Measurements from ENCODE around the gene SYTL4.

Gene SYTL4

GRCh38 chrX:100647095-100647494 is 84.8 kb downstream of the SYTL4 start:
- DNase-seq: no peak

GRCh38 chrX:100645106-100645505 is 86.8 kb downstream of the SYTL4 start:
- no peak for DNase-seq

GRCh38 chrX:100643956-100644860 is 87.7 kb downstream of the SYTL4 start, which contains the start of gene SRPX2:
Gene SRPX2 (plus strand): TSS chrX:100644199. CDS start chrX:100646323, 2,124 bp downstream.
- no peak for DNase-seq

GRCh38 chrX:100643212-100643611 is 88.7 kb downstream of the SYTL4 start:
- no peak for DNase-seq

GRCh38 chrX:100642290-100642689 is 89.6 kb downstream of the SYTL4 start:
- DNase-seq: no peak

- peak; percentile 90 for DNase-seq
These were observed 95.5 kb downstream of the SYTL4 start, which contains the start of gene TSPAN6 for GRCh38 chrX:100636321-100636991. Gene TSPAN6 (minus strand): TSS chrX:100636806. CDS start chrX:100636694, 112 bp downstream.

GRCh38 chrX:100635989-100636320 is 96.0 kb downstream of the SYTL4 start:
- DNase-seq: peak; percentile 19

- no peak for DNase-seq
These were observed 96.9 kb downstream of the SYTL4 start for GRCh38 chrX:100635040-100635439.

- DNase-seq: no peak
These were observed 105.9 kb downstream of the SYTL4 start for GRCh38 chrX:100625985-100626491.

Measured in NCI-H510A treated with DMSO at 0.1 percent for 48 hours (cell line).